H1 (cell line): ENCODE measurements around the gene MPV17L2. TPM values are rescaled to one million over a fixed set of nuclear protein-coding genes. Genes with fewer than 3 reads are reported as not detected.

ENCODE experiments used
- CTCF ChIA-PET: fragments of 300-600 bp; sonication (Branson Sonifier 250); formaldehyde crosslinking; loops from one replicate; lab custom pipeline; 2021; ENCODE audit not compliant: partially characterized antibody; lab: Charles Lee
- POLR2A ChIA-PET: fragments of 300-600 bp; sonication (Branson Sonifier 250); formaldehyde crosslinking; loops from one replicate; lab custom pipeline; 2021; ENCODE audit warnings: inconsistent platforms; ENCODE audit not compliant: partially characterized antibody; lab: Charles Lee
- DNase-seq, 2 experiments: peaks; one replicate each; pipeline versions ENCODE4 v3.0.0 to v3.0.0-alpha.2; 2010 to 2022; ENCODE audit warnings: low spot score in 2 of 2, low read depth in 1 of 2, mixed read lengths in 1 of 2
- FAIRE-seq: peaks from 2 replicates; lab custom pipeline; 2011; peaks lifted over from hg19 to GRCh38; lab: Jason Lieb, UNC
- H2AFZ ChIP-seq: 2 replicates; pipeline ENCODE4 v1.8.1; 2012; ENCODE audit warnings: low read length, inconsistent platforms
- H2AK5ac ChIP-seq: 2 replicates; pipeline ENCODE4 v1.6.1; 2013; ENCODE audit warnings: low read depth, low read length
- H2BK120ac ChIP-seq: replicated peaks from 2 replicates; pipeline ENCODE3; 2013; ENCODE audit warnings: low read depth, low read length, inconsistent platforms
- H2BK12ac ChIP-seq: 2 replicates; pipeline ENCODE4 v1.6.1; 2013; ENCODE audit warnings: low read depth, low read length
- H2BK15ac ChIP-seq: 2 replicates; pipeline ENCODE4 v1.6.1; 2013; ENCODE audit warnings: low read length
- H2BK20ac ChIP-seq: 2 replicates; pipeline ENCODE4 v1.6.1; 2013; ENCODE audit warnings: low read length
- H2BK5ac ChIP-seq: 2 replicates; pipeline ENCODE4 v1.6.1; 2013; ENCODE audit warnings: low read depth, low read length
- H3K14ac ChIP-seq: 2 replicates; pipeline ENCODE4 v1.6.1; 2013; ENCODE audit warnings: inconsistent platforms; ENCODE audit not compliant: insufficient read length
- H3K18ac ChIP-seq: 2 replicates; pipeline ENCODE4 v1.6.1; 2013; ENCODE audit warnings: low read length; ENCODE audit errors: extremely low read depth
- H3K23ac ChIP-seq: 2 replicates; pipeline ENCODE4 v1.6.1; 2013; ENCODE audit warnings: inconsistent platforms; ENCODE audit not compliant: insufficient read length
- H3K23me2 ChIP-seq: 2 replicates; pipeline ENCODE4 v1.6.1; 2013; ENCODE audit warnings: low read depth, low read length
- H3K27ac ChIP-seq: 2 replicates; pipeline ENCODE4 v1.6.1; 2011; ENCODE audit warnings: low read depth, low read length, inconsistent platforms
- H3K27me3 ChIP-seq, 4 experiments: replicated peaks in 1 of 4; 1 replicate in 1 of 4; 2 replicates in 3 of 4; pipeline versions ENCODE4 v1.6.1 to v1.8.1; 2011 to 2013; ENCODE audit warnings: low read length in 3 of 4, mild to moderate bottlenecking in 3 of 4, inconsistent platforms in 2 of 4, mixed read lengths in 2 of 4, moderate library complexity in 1 of 4; ENCODE audit not compliant: control insufficient read depth in 3 of 4, insufficient read depth in 3 of 4; ENCODE audit errors: extremely low read depth in 1 of 4
- H3K36me3 ChIP-seq, 4 experiments: 2 replicates each; pipeline versions ENCODE4 v1.6.1 to v1.8.1; 2011 to 2013; ENCODE audit warnings: mild to moderate bottlenecking in 4 of 4, low read length in 3 of 4, moderate library complexity in 2 of 4, control low read depth in 1 of 4, inconsistent platforms in 1 of 4; ENCODE audit not compliant: insufficient read depth in 4 of 4, control insufficient read depth in 2 of 4
- H3K4ac ChIP-seq: replicated peaks from 2 replicates; pipeline ENCODE3; 2013; ENCODE audit warnings: low read length, low read depth, mixed read lengths, inconsistent platforms; ENCODE audit not compliant: insufficient read length
- H3K4me1 ChIP-seq, 4 experiments: replicated peaks in 1 of 4; 1 replicate in 1 of 4; 2 replicates in 3 of 4; pipeline versions ENCODE4 v1.6.1 to v1.8.1; 2011 to 2013; ENCODE audit warnings: low read length in 3 of 4, inconsistent platforms in 2 of 4, mixed read lengths in 1 of 4; ENCODE audit not compliant: insufficient read depth in 4 of 4, control insufficient read depth in 3 of 4
- H3K4me2 ChIP-seq, 2 experiments: 2 replicates each; pipeline versions ENCODE4 v1.6.1 to v1.8.1; 2011 to 2013; ENCODE audit warnings: low read depth in 2 of 2, low read length in 2 of 2, control low read depth in 1 of 2, inconsistent platforms in 1 of 2, mild to moderate bottlenecking in 1 of 2; ENCODE audit not compliant: insufficient read depth in 1 of 2
- H3K4me3 ChIP-seq, 4 experiments: fragments of 200-600, 300-600 bp in 1 of 4; sonication (generic), shearing (Covaris generic), sonication (Bioruptor Twin) in 1 of 4; 2 replicates each; pipeline versions ENCODE4 v1.5.1 to v1.8.1; 2011 to 2016; ENCODE audit warnings: low read length in 4 of 4, low read depth in 3 of 4, control low read depth in 2 of 4, inconsistent platforms in 2 of 4, mild to moderate bottlenecking in 2 of 4, mixed read lengths in 1 of 4, moderate library complexity in 1 of 4; ENCODE audit not compliant: insufficient read depth in 2 of 4; ENCODE audit errors: extremely low read depth in 1 of 4
- H3K56ac ChIP-seq: replicated peaks from 2 replicates; pipeline ENCODE3; 2013; ENCODE audit warnings: low read depth, mild to moderate bottlenecking, mixed read lengths, low read length, inconsistent platforms; ENCODE audit not compliant: insufficient read length
- H3K79me1 ChIP-seq: 2 replicates; pipeline ENCODE4 v1.6.1; 2013; ENCODE audit warnings: low read depth, low read length, control low read depth
- H3K79me2 ChIP-seq, 2 experiments: 2 replicates each; pipeline versions ENCODE4 v1.6.1 to v1.8.1; 2012 to 2013; ENCODE audit warnings: low read length in 2 of 2, mild to moderate bottlenecking in 2 of 2, inconsistent platforms in 1 of 2; ENCODE audit not compliant: insufficient read depth in 2 of 2, control insufficient read depth in 1 of 2
- H3K9ac ChIP-seq, 4 experiments: replicated peaks in 1 of 4; 1 replicate in 1 of 4; 2 replicates in 3 of 4; pipeline versions ENCODE4 v1.6.1 to v1.8.1; 2011 to 2013; ENCODE audit warnings: low read depth in 3 of 4, low read length in 3 of 4, control low read depth in 2 of 4, mild to moderate bottlenecking in 2 of 4, moderate library complexity in 2 of 4, inconsistent platforms in 1 of 4; ENCODE audit errors: extremely low read depth in 1 of 4
- H3K9me3 ChIP-seq, 2 experiments: 2 replicates each; pipeline versions ENCODE4 v1.6.1 to v1.8.1; 2012 to 2013; ENCODE audit warnings: mild to moderate bottlenecking in 2 of 2, moderate library complexity in 2 of 2, control low read depth in 1 of 2, inconsistent platforms in 1 of 2, low read depth in 1 of 2, low read length in 1 of 2, mixed read lengths in 1 of 2; ENCODE audit not compliant: insufficient read depth in 2 of 2
- H4K20me1 ChIP-seq, 2 experiments: replicated peaks in 1 of 2; 2 replicates each; pipeline versions ENCODE3 to v1.8.1; 2011 to 2013; ENCODE audit warnings: inconsistent platforms in 2 of 2, low read length in 2 of 2, mild to moderate bottlenecking in 1 of 2; ENCODE audit not compliant: insufficient read depth in 2 of 2, control insufficient read depth in 1 of 2
- H4K5ac ChIP-seq: 2 replicates; pipeline ENCODE4 v1.6.1; 2013; ENCODE audit warnings: low read length, low read depth, mixed read lengths, inconsistent platforms; ENCODE audit not compliant: insufficient read length
- H4K8ac ChIP-seq: 2 replicates; pipeline ENCODE4 v1.8.0; 2013; ENCODE audit warnings: mild to moderate bottlenecking, moderate library complexity, low read length, inconsistent platforms; ENCODE audit not compliant: insufficient read depth; ENCODE audit errors: extremely low read depth
- H4K91ac ChIP-seq: replicated peaks from 2 replicates; pipeline ENCODE3; 2013; ENCODE audit warnings: low read length, mixed read lengths, inconsistent platforms; ENCODE audit not compliant: insufficient read length
- ATF3 ChIP-seq: IDR thresholded peaks from 2 replicates; pipeline ENCODE4 v1.6.1; 2011; ENCODE audit warnings: low read depth, mild to moderate bottlenecking, low read length; ENCODE audit not compliant: insufficient read depth
- CREB1 ChIP-seq: IDR thresholded peaks from 2 replicates; pipeline ENCODE4 v1.6.1; 2012; ENCODE audit warnings: inconsistent platforms
- E2F6 ChIP-seq: IDR thresholded peaks from 2 replicates; pipeline ENCODE4 v1.6.1; 2012; ENCODE audit warnings: inconsistent platforms
- EP300 ChIP-seq, 2 experiments: IDR thresholded peaks; 1 replicate in 1 of 2; 2 replicates in 1 of 2; pipeline ENCODE4 v1.6.1; 2011 to 2012; ENCODE audit warnings: low read depth in 2 of 2, low read length in 2 of 2, mild to moderate bottlenecking in 2 of 2, borderline replicate concordance in 1 of 2, inconsistent platforms in 1 of 2, moderate library complexity in 1 of 2
- HDAC2 ChIP-seq, 2 experiments: fragments of 300-600 bp in 1 of 2; sonication (generic) in 1 of 2; IDR thresholded peaks; 2 replicates each; pipeline ENCODE4 v1.6.1; 2011 to 2012; ENCODE audit warnings: low read depth in 2 of 2, low read length in 2 of 2, mild to moderate bottlenecking in 2 of 2, moderate library complexity in 2 of 2, borderline replicate concordance in 1 of 2, inconsistent platforms in 1 of 2
- KDM1A ChIP-seq: fragments of 200-600, 300-600 bp; sonication (generic); IDR thresholded peaks from 2 replicates; pipeline ENCODE4 v1.7.1; 2016; ENCODE audit warnings: mild to moderate bottlenecking, low read length, borderline replicate concordance
- MAX ChIP-seq: IDR thresholded peaks from 2 replicates; pipeline ENCODE4 v1.6.1; 2012; ENCODE audit warnings: inconsistent platforms
- SAP30 ChIP-seq: fragments of 300-600 bp; sonication (generic); IDR thresholded peaks from 2 replicates; pipeline ENCODE4 v1.7.1; 2012; ENCODE audit warnings: low read length, moderate library complexity, mild to moderate bottlenecking, inconsistent platforms; ENCODE audit not compliant: insufficient read depth, insufficient replicate concordance
- WGBS, 2 experiments: shearing (Covaris generic) in 1 of 2; methylation state at CpG; one replicate each; pipeline versions ENCODE4 v1.1.6 to v1.1.7; 2013 to 2015; ENCODE audit warnings: low lambda C conversion rate in 2 of 2, mixed read lengths in 2 of 2, inconsistent platforms in 1 of 2, low coverage in 1 of 2, missing lambda C conversion rate in 1 of 2; ENCODE audit not compliant: insufficient replicate concordance in 2 of 2, insufficient coverage in 1 of 2, insufficient read length in 1 of 2; ENCODE audit errors: extremely low coverage in 1 of 2, missing lambda C conversion rate in 1 of 2; 5-methylcytosine and 5-hydroxymethylcytosine counted together
- polyA plus RNA-seq, 7 experiments: library from polyadenylated mRNA; depleted of rRNA in 3 of 7; stranded (reverse) in 5 of 7; unstranded in 2 of 7; fragments of >200 nt in 5 of 7; fragments of 200-250 nt in 2 of 7; gene quantifications; 1 replicate in 5 of 7; 2 replicates in 1 of 7; 4 replicates in 1 of 7; pipeline versions ENCODE4 v1.2.1 to v1.2.3, GENCODE V29; 2011 to 2013; ENCODE audit warnings: missing spikeins in 2 of 7, mixed read lengths in 2 of 7
- total RNA-seq: library from RNA; stranded (reverse); fragmentation: NEBNext Ultra II Directional; extraction: Animal tissue kit (Norgen Biotek cat#: 25700); gene quantifications from 2 replicates; pipeline ENCODE4 v1.2.1, GENCODE V29; 2021
- TF ChIP-seq, protein P1 (sequence below): IDR thresholded peaks from 2 replicates; pipeline ENCODE4 v1.6.1; 2011; ENCODE audit warnings: low read length, improper control_type of control experiment

The MPV17L2 gene
- total and polyA plus RNA-seq, 2 of the 8 experiments (the other 6 are each of a cell fraction or from before 2014, with no cell fraction given), result 24.2 to 82.6 TPM

- H4K20me1 ChIP-seq, result peaks cover 0 to 1% of the 10 kb centered on the region in 2 experiments
- CTCF ChIA-PET, result interaction anchor here (0.6 to 8.2 kb wide), 3 partner anchors 13 to 272 kb away, joined by 4 to 85 read pairs (median 13); a partner anchor contains a TSS
- no peak for FAIRE-seq
- TF ChIP-seq E2F6 (peak; percentile 39; the same call in 1 of the 2 replicates), MAX (peak; percentile 99), HDAC2 (IDR thresholded peaks at IDR 0.05; ENCODE audit: borderline replicate concordance in 1 of 2, low read depth in 2 of 2, low read length in 2 of 2) (peak in 1 of 2 experiments; percentile 94; a peak in 2 of 4 replicates), ATF3 (no peak), EP300 (IDR thresholded peaks at IDR 0.05; ENCODE audit: borderline replicate concordance in 1 of 2, low read depth in 2 of 2, low read length in 2 of 2) (no peak), KDM1A (peak; percentile 98), SAP30 (peak; percentile 96), CREB1 (peak; percentile 41; the same call in 1 of the 2 replicates)
- TF ChIP-seq, protein P1, sequence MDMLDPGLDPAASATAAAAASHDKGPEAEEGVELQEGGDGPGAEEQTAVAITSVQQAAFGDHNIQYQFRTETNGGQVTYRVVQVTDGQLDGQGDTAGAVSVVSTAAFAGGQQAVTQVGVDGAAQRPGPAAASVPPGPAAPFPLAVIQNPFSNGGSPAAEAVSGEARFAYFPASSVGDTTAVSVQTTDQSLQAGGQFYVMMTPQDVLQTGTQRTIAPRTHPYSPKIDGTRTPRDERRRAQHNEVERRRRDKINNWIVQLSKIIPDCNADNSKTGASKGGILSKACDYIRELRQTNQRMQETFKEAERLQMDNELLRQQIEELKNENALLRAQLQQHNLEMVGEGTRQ, result peak; percentile 41; the same call in 1 of the 2 replicates
These were observed 46.3 kb downstream of the MPV17L2 start for GRCh38 chr19:18239303-18239702.

More at GRCh38 chr19:18239303-18239702, 46.3 kb downstream of the MPV17L2 start:
- no peak overlapping the region for H2BK120ac ChIP-seq
- no peaks in the 10 kb centered on the region; a peak in 1 of 7 replicates for H3K27me3 ChIP-seq
- no peaks in the 10 kb centered on the region for H3K79me1 ChIP-seq
- H3K27ac ChIP-seq, result no peak overlapping the region
- H3K9me3 ChIP-seq, result no peaks in the 10 kb centered on the region
- H3K56ac ChIP-seq, result no peak overlapping the region
- H2BK5ac ChIP-seq, result no peak overlapping the region
- H2AFZ ChIP-seq, result no peak overlapping the region
- H3K14ac ChIP-seq, result no peak overlapping the region
- H2BK15ac ChIP-seq, result no peak overlapping the region
- H3K79me2 ChIP-seq, result no peaks in the 10 kb centered on the region
- H2BK12ac ChIP-seq, result no peak overlapping the region
- peak in 1 of 2 experiments; percentile 74 for DNase-seq
- no peaks in the 10 kb centered on the region for H3K23me2 ChIP-seq
- H3K4me2 ChIP-seq, result no peak overlapping the region
- H3K18ac ChIP-seq, result no peak overlapping the region
- no peak overlapping the region for H3K9ac ChIP-seq
- H2AK5ac ChIP-seq, result no peak overlapping the region
- H3K23ac ChIP-seq, result no peak overlapping the region
- no peaks in the 10 kb centered on the region for H3K4me1 ChIP-seq
- POLR2A ChIA-PET, result interaction anchor here (1.1 kb wide), 1 partner anchor 40 kb away, joined by 3 read pairs; no protein-coding TSS in a partner anchor
- 54% methylated on average over 12 of the region's 12 CpGs; no CpG with 5 or more reads in 1 of the 2 experiments for WGBS, 2 experiments
- H4K5ac ChIP-seq, result no peak overlapping the region
- no peak overlapping the region for H2BK20ac ChIP-seq
- no peaks in the 10 kb centered on the region for H3K36me3 ChIP-seq
- no peak overlapping the region for H4K91ac ChIP-seq
- H3K4ac ChIP-seq, result no peak overlapping the region
- H3K4me3 ChIP-seq, result no peak overlapping the region
- H4K8ac ChIP-seq, result no peak overlapping the region
